Measurements from ENCODE around the gene AEBP1.

AEBP1 gene

DNA sequence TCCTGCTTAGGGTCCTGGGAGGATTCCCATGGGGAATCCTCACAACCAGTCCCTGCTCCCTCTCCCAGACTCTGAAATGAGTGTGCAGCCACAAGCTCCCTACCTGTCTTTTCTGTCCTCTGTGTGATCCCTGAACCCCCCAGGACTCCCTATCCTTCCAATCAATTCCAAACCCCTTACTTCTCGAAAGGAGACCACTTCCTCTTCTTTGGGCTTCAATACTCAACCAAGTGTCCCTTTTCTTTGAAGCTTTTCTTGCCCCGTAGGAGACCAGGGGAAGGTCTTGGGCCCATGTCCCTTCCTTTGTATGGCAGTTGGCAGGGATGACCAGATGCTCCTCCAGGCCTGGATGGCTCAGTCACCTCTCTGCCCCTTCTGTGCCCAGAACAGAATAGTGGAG, 1.7 kb downstream of the AEBP1 start:
- no peak overlapping the region for H3K4me3 ChIP-seq (ENCODE audit: low read depth, low read length)
- TF ChIP-seq MYC (IDR thresholded peaks at IDR 0.05; ENCODE audit: low read depth, low read length) = no peak
- TF ChIP-seq, protein P1, sequence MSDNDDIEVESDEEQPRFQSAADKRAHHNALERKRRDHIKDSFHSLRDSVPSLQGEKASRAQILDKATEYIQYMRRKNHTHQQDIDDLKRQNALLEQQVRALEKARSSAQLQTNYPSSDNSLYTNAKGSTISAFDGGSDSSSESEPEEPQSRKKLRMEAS (IDR thresholded peaks at IDR 0.05; ENCODE audit: low read depth, low read length) = no peak
- no peak for TF ChIP-seq POLR2A (IDR thresholded peaks at IDR 0.05; ENCODE audit: extremely low read depth, insufficient read length)
- DNase-seq (ENCODE audit: low read depth) = no peak

DNA sequence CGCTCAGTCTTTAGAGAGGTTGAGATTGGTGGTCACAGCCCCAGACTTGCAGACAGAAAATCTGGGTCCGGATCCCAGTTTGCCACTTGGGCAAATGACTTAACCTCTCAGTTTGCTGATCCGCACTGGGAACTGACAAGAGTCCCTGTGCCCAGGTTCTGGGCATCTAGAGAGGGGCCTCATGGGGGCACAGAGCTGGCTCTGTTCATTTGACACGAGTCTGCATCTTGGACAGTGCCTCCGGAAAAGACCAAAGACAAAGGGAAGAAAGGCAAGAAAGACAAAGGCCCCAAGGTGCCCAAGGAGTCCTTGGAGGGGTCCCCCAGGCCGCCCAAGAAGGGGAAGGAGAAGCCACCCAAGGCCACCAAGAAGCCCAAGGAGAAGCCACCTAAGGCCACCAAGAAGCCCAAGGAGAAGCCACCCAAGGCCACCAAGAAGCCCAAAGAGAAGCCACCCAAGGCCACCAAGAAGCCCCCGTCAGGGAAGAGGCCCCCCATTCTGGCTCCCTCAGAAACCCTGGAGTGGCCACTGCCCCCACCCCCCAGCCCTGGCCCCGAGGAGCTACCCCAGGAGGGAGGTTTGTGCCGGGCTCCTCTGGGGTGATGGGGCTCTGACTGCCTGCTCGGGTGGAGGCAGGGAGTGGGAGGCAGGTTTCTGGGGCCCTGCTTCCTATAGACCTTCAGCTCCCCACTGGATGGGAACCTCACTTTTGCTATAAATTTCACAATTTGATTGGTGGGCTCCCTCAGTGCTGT, 2.3 kb downstream of the AEBP1 start:
- no peak overlapping the region for H3K4me3 ChIP-seq (ENCODE audit: low read depth, low read length)

DNA sequence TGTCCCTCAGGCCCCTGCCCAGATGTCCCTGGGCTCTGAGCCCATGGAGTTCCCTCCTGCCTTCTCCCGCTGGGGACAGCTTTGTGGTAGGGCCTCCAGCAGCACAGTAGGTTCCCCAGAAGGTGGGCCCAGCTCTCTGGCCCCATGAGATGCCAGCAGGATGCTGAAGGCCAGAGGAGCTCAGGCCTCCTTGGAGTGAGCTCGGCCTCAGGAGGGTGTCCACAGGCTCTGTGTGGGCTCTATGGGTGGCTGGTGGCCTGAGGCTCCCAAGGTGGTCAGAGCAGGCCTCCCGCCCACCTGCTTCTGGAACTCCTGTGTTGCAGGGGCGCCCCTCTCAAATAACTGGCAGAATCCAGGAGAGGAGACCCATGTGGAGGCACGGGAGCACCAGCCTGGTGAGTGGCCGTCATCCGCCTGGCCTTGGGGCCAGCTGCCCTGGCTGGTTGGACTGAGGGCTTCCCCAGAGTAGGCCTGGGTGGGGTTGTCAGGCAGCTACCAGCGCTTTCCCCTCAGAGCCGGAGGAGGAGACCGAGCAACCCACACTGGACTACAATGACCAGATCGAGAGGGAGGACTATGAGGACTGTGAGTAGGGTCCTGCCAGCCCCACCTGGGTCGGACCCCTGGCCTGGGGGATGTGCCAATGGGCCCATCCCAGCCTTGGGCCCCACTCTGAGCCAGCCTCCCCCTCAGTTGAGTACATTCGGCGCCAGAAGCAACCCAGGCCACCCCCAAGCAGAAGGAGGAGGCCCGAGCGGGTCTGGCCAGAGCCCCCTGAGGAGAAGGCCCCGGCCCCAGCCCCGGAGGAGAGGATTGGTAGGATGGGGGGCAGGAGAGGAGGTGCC, 3.2 kb downstream of the AEBP1 start:
- H3K4me3 ChIP-seq (ENCODE audit: low read depth, low read length) = no peak overlapping the region
- TF ChIP-seq, protein P2, sequence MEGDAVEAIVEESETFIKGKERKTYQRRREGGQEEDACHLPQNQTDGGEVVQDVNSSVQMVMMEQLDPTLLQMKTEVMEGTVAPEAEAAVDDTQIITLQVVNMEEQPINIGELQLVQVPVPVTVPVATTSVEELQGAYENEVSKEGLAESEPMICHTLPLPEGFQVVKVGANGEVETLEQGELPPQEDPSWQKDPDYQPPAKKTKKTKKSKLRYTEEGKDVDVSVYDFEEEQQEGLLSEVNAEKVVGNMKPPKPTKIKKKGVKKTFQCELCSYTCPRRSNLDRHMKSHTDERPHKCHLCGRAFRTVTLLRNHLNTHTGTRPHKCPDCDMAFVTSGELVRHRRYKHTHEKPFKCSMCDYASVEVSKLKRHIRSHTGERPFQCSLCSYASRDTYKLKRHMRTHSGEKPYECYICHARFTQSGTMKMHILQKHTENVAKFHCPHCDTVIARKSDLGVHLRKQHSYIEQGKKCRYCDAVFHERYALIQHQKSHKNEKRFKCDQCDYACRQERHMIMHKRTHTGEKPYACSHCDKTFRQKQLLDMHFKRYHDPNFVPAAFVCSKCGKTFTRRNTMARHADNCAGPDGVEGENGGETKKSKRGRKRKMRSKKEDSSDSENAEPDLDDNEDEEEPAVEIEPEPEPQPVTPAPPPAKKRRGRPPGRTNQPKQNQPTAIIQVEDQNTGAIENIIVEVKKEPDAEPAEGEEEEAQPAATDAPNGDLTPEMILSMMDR (IDR thresholded peaks at IDR 0.05; ENCODE audit: low read depth, low read length) = no peak
- TF ChIP-seq, protein P1 (IDR thresholded peaks at IDR 0.05; ENCODE audit: low read depth, low read length) = no peak
- TF ChIP-seq MYC (IDR thresholded peaks at IDR 0.05; ENCODE audit: low read depth, low read length) = no peak
- TF ChIP-seq POLR2A (IDR thresholded peaks at IDR 0.05; ENCODE audit: extremely low read depth, insufficient read length) = no peak
- DNase-seq (ENCODE audit: low read depth) = no peak

More for the DNA sequence above, 2.3 kb downstream of the AEBP1 start:
- TF ChIP-seq, protein P2 (IDR thresholded peaks at IDR 0.05; ENCODE audit: low read depth, low read length) = no peak
- TF ChIP-seq, protein P1 (IDR thresholded peaks at IDR 0.05; ENCODE audit: low read depth, low read length) = no peak
- no peak for TF ChIP-seq POLR2A (IDR thresholded peaks at IDR 0.05; ENCODE audit: extremely low read depth, insufficient read length)
- TF ChIP-seq MYC (IDR thresholded peaks at IDR 0.05; ENCODE audit: low read depth, low read length) = no peak
- DNase-seq (ENCODE audit: low read depth) = no peak

DNA sequence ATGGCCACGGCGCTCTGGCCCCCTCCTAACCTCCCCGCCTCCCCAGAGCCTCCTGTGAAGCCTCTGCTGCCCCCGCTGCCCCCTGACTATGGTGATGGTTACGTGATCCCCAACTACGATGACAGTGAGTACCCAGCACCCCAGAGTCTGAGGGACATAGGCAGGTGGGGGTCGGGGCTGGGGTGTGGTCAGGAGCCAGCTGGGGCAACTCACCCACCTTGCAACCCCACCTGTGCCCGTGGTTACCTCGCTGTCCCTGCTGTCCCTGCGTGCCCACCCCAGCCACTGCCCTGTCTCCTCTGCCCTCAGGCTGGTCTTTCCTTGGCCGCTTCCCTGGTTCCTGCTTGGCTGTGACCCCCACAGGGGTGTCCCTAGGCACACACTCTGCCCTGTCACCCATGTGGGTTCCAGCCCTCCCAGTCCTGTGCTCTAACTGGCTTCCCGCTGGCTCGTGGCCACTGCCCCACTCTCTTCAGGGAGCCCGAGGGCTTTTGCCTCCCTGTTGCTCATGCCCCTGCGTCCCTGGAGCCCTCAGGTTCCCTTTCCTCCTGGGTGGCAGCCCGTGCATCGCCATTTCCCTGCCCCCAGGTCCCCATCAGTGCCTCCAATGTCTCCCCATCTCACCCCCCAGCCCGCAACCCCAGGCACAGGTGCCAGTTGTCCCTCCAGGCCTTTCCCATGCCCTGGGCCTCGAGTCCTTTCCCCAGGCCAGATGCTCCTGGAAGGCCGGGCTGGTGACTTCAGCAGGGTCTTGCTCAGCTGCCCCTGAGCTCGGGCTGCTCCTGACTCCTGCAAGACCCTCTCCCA, 4.0 kb downstream of the AEBP1 start:
- TF ChIP-seq MYC (IDR thresholded peaks at IDR 0.05; ENCODE audit: low read depth, low read length) = no peak
- no peak overlapping the region for H3K4me3 ChIP-seq (ENCODE audit: low read depth, low read length)
- DNase-seq (ENCODE audit: low read depth) = no peak

DNA sequence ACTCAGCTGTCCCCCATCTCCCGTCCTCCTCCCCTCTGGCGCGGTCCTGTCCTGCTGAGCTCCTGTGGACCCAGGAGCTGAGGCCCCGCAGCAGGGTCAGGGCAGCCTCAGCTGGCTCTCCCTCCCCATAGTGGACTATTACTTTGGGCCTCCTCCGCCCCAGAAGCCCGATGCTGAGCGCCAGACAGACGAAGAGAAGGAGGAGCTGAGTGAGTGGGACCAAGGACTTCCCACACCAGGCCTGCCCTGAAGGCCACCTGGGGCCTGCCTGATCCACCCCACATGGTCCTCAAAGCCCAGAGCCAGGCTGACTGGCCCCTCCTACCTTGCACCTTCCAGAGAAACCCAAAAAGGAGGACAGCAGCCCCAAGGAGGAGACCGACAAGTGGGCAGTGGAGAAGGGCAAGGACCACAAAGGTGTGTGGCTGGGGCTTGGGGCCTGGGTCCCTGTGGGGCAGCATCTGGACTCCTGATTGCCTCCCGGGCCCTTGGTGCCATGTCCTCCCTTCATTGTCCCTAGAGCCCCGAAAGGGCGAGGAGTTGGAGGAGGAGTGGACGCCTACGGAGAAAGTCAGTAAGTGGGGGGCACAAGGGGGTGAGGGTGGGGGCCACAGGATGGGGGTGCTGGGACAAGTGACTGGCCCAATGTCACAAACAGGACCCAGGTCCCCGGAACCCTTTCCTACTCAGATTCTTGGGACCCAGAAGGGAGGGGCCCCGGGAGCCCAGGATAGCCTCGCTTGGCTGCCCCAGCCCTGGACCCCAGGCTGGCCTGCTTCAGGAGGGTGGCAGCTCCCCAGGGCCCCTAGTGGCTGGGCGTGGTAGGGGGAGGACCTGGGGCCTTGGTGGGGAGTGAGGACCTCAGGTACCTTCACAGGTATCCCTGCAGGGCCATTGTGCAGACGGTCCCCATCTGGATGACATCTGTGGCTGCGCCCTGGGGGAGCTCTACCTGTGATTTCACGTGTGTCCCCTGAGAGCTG, 4.9 kb downstream of the AEBP1 start:
- no peak for TF ChIP-seq MYC (IDR thresholded peaks at IDR 0.05; ENCODE audit: low read depth, low read length)
- TF ChIP-seq, protein P2 (IDR thresholded peaks at IDR 0.05; ENCODE audit: low read depth, low read length) = peak; percentile 39

DNA sequence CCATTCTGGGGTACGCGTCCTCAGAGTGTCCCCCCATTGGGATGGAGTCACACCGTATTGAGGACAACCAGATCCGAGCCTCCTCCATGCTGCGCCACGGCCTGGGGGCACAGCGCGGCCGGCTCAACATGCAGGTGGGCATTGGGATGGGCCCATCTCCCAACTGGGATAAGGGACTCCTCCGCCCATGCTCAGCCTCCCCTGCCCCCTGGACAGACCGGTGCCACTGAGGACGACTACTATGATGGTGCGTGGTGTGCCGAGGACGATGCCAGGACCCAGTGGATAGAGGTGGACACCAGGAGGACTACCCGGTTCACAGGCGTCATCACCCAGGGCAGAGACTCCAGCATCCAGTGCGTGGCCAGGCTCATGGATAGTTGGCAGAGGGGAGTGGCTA, 5.8 kb downstream of the AEBP1 start:
- H3K4me3 ChIP-seq (ENCODE audit: low read depth, low read length) = no peak overlapping the region
- no peak for DNase-seq (ENCODE audit: low read depth)
- TF ChIP-seq, protein P1 (IDR thresholded peaks at IDR 0.05; ENCODE audit: low read depth, low read length) = no peak
- TF ChIP-seq MYC (IDR thresholded peaks at IDR 0.05; ENCODE audit: low read depth, low read length) = no peak
- TF ChIP-seq, protein P2 (IDR thresholded peaks at IDR 0.05; ENCODE audit: low read depth, low read length) = no peak
- no peak for TF ChIP-seq POLR2A (IDR thresholded peaks at IDR 0.05; ENCODE audit: extremely low read depth, insufficient read length)

More for the DNA sequence above, 4.9 kb downstream of the AEBP1 start:
- DNase-seq (ENCODE audit: low read depth) = no peak
- H3K4me3 ChIP-seq (ENCODE audit: low read depth, low read length) = no peak overlapping the region
